Fibroblast of pulmonary artery (primary cell): ENCODE results near the gene NONO.
"Not testable (repeated sequence)": the region's sequence is repeated elsewhere in the genome, so short reads cannot be mapped to it uniquely, and the experiment has no call there.

Source experiments
- DNase-seq: peaks from one replicate; pipeline ENCODE4 v3.0.0-alpha.2; 2010; ENCODE audit warnings: low read depth
- H3K4me3 ChIP-seq: replicated peaks from 2 replicates; pipeline ENCODE4 v1.5.1; 2011; ENCODE audit warnings: low read depth, mild to moderate bottlenecking, control low read depth, low read length, moderate library complexity
- CTCF ChIP-seq: IDR thresholded peaks from 2 replicates; pipeline ENCODE4 v1.5.1; 2011; ENCODE audit warnings: mild to moderate bottlenecking, control low read depth, low read length, inconsistent platforms; ENCODE audit errors: missing control alignments

NONO gene

DNA sequence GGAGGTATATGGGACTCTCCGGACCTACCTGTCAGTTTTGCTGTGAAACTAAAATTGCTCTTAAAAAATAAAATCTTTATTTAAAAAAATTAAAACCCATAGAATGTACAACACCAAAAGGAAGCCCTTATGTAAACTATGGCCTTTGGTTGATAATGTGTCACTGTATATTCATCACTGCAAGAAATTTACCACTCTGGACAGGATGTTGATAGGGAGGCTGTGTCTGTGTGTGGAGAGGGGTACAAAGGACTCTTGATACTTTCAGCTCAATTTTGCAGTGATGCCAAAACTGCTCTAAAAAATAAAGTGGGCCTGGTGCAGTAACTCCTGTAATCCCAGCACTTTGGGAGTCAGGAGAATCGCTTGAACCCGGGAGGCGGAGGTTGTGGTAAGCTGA is 26.6 kb upstream of the NONO start:
- TF ChIP-seq CTCF, result no peak
- DNase-seq, result no peak
- no peak overlapping the region for H3K4me3 ChIP-seq

DNA sequence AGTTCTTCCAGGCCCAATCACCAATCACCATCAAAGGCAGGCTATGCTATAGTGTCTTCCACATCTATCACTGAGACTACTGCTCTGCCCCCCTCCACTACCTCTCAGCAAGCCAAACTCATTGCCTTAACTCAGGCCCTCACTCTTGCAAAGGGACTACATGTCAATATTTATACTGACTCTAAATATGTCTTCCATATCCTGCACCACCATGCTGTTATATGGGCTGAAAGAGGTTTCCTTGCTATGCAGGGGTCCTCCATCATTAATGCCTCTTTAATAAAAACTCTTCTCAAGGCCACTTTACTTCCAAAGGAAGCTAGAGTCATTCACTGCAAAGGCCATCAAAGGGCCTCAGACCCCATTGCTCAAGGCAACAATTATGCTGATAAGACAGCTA is 14.8 kb upstream of the NONO start:
- H3K4me3 ChIP-seq, DNase-seq: not testable (repeated sequence)

DNA sequence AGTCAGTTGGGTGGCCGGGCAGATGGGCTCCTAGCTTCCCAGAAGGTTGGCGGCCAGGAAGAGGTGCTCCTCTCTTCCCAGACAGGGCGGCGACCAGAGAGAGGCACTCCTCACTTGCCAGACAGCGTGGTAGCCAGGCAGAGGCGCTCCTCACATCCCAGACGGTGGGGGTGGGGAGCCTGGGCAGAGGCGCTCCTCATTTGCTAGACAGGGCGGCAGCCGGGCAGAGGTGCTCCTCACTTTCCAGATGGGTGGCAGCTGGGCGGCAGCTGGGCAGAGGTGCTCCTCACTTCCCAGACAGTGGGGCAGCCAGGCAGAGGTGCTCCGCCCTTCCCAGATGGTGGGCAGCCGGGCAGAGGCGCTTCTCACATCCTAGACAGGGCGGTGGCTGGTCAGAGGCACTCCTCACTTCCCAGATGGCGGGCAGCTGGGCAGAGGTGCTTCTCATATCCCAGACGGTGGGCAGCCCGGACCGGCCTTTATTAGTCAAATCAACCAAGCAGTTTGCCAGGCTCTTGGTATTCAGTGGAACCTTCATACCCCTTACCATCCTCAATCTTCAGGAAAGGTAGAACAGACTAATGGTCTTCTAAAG is 13.5 kb upstream of the NONO start:
- no peak for DNase-seq
- H3K4me3 ChIP-seq, result no peak overlapping the region
- no peak for TF ChIP-seq CTCF

- not testable (repeated sequence) for H3K4me3 ChIP-seq, DNase-seq
These were observed 11.1 kb upstream of the NONO start for GRCh38 chrX:71272313-71272712.

DNA sequence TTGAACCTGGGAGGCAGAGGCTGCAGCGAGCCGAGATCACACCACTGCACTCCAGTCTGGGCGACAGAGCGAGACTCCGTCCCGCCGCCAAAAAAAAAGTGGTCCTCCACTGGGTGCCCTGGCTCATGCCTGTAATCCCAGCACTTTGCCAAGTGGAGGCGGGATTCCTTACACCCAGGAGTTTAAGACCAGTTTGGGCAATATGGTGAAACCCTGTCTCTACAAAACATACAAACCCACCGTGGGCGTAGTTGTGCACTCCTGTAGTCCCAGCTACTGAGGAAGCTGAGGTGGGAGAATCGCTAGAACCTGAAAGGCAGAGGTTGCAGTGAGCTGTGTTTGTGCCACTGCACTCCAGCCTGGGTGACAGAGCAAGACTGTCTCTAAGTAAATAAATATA is 2.1 kb upstream of the NONO start:
- not testable (repeated sequence) for H3K4me3 ChIP-seq

GRCh38 chrX:71282514-71283402 is 677 bp upstream of the NONO start:
- peak; percentile 52 for DNase-seq
- H3K4me3 ChIP-seq, result peak overlapping the region; percentile 52
- no peak for TF ChIP-seq CTCF

More for the DNA sequence above, 2.1 kb upstream of the NONO start:
- not testable (repeated sequence) for DNase-seq

DNA sequence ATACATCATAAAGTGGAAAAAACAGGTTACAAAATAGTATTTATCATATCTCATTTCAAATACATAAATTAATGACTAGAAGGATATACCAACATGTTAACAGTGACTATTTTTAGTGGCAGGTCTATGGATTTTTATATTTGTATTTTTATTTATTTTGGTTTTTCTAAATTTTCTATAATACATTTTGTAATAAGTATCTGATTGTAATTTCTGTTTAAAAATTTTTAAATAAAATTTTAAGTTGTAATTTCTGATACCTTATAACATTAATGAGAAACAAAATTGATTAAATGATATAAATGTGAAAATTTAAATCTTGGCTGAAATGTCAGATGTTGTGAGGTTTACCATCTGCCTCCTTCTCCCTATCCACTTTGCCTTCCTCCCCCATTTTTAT is 2.5 kb downstream of the NONO start:
- no peak for TF ChIP-seq CTCF
- peak overlapping the region; percentile 75 for H3K4me3 ChIP-seq
- no peak for DNase-seq

DNA sequence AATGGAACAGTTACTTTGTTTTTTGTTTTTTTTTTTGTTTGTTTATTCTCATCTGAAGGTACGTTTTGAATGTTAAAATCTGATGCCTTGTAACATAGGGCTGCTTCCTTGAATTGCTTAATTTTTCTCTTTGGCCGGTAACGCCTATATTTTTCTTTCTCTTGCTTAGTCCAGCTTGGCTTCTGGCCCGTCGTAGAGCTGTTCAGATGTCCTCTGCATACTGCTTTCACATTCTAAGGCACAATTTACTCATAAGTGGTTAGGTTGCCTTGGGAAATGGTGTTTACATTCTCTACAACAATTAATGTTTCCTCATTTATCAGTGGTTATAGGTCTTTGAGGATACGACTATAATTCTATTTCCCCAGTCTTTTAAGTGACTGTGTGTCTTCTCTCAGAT is 7.9 kb downstream of the NONO start:
- H3K4me3 ChIP-seq, result no peak overlapping the region
- TF ChIP-seq CTCF, result no peak
- DNase-seq, result peak; percentile 7
